ENCODE data around the gene PDLIM1.

DNA sequence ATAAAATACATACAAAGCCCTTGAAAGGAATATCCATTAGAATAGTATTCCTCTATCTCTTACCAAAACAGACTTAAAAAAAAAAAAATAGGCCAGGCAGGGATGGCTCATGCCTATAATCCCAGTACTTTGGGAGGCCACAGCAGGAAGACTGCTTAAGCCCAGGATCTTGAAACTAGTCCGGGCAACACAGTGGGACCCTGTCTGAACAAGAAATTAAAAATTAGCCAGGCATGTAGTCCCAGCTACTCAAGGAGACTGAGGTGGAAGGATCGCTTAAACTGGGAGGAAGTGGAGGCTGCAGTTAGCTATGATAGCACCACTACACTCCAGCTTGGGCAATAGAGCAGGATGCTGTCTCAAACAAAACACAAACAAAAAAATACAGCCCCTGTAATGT lies 9.6 kb downstream of the PDLIM1 start:
- TF ChIP-seq CTCF (IDR thresholded peaks at IDR 0.05) (no peak), POLR2A (IDR thresholded peaks at IDR 0.05) (no peak), EP300 (IDR thresholded peaks at IDR 0.05) (no peak)
